Mesothelial cell of epicardium (in vitro differentiated cells): ENCODE results near the gene PHYH. TPM values are rescaled to one million over a fixed set of nuclear protein-coding genes. Genes with fewer than 3 reads are reported as not detected.

ENCODE experiments used
- DNase-seq, 2 experiments: peaks; one replicate each; pipeline ENCODE4 v3.0.0; 2021; ENCODE audit warnings: low spot score in 2 of 2; ENCODE audit not compliant: unreplicated experiment in 2 of 2
- H3K27ac Mint-ChIP-seq: 2 replicates; pipeline ENCODE4 v1.8.0; 2021; ENCODE audit warnings: mixed read lengths
- H3K27me3 Mint-ChIP-seq: 2 replicates; pipeline ENCODE4 v1.8.0; 2021; ENCODE audit warnings: low read depth, mixed read lengths
- H3K36me3 Mint-ChIP-seq: 2 replicates; pipeline ENCODE4 v1.8.0; 2021; ENCODE audit warnings: mixed read lengths
- H3K4me1 Mint-ChIP-seq: 2 replicates; pipeline ENCODE4 v1.8.0; 2021; ENCODE audit warnings: mixed read lengths
- H3K4me3 Mint-ChIP-seq: 2 replicates; pipeline ENCODE4 v1.8.0; 2021; ENCODE audit warnings: mild to moderate bottlenecking, moderate library complexity, mixed read lengths
- H3K9me3 Mint-ChIP-seq: 2 replicates; pipeline ENCODE4 v1.8.0; 2021; ENCODE audit warnings: mixed read lengths
- CTCF ChIP-seq: fragments of 200-600 bp; sonication (generic); IDR thresholded peaks from one replicate; pipeline ENCODE4 v1.5.0; 2021; ENCODE audit warnings: antibody characterized with exemption; ENCODE audit not compliant: unreplicated experiment
- total RNA-seq: library from RNA; stranded (reverse); gene quantifications from 3 replicates; pipeline ENCODE4 v1.2.1, GENCODE V29; 2021

PHYH gene
- total RNA-seq, 1 donor from 2014 or later: 13.2 TPM

GRCh38 chr10:13316635-13317311 is 16.9 kb upstream of the PHYH start:
- H3K27me3 Mint-ChIP-seq: no peaks in the 10 kb centered on the region
- no peak for DNase-seq
- H3K9me3 Mint-ChIP-seq: no peaks in the 10 kb centered on the region
- TF ChIP-seq CTCF: no peak
- no peaks in the 10 kb centered on the region for H3K4me1 Mint-ChIP-seq
- H3K4me3 Mint-ChIP-seq: no peak overlapping the region
- H3K27ac Mint-ChIP-seq: peak overlapping the region; percentile 8
- H3K36me3 Mint-ChIP-seq: peaks cover 23% of the 10 kb centered on the region

- H3K4me1 Mint-ChIP-seq: no peaks in the 10 kb centered on the region
- no peak for TF ChIP-seq CTCF
- H3K36me3 Mint-ChIP-seq: peaks cover 19% of the 10 kb centered on the region
- no peak overlapping the region for H3K27ac Mint-ChIP-seq
- DNase-seq: no peak
- H3K9me3 Mint-ChIP-seq: no peaks in the 10 kb centered on the region
- no peak overlapping the region for H3K4me3 Mint-ChIP-seq
- no peaks in the 10 kb centered on the region for H3K27me3 Mint-ChIP-seq
These were observed 15.5 kb upstream of the PHYH start for GRCh38 chr10:13315361-13315760.

GRCh38 chr10:13311177-13311575 is 11.3 kb upstream of the PHYH start:
- no peak overlapping the region for H3K4me3 Mint-ChIP-seq
- H3K4me1 Mint-ChIP-seq: no peaks in the 10 kb centered on the region
- H3K27me3 Mint-ChIP-seq: no peaks in the 10 kb centered on the region
- peaks cover 1% of the 10 kb centered on the region for H3K36me3 Mint-ChIP-seq
- no peak for DNase-seq
- H3K27ac Mint-ChIP-seq: no peak overlapping the region
- no peaks in the 10 kb centered on the region for H3K9me3 Mint-ChIP-seq
- no peak for TF ChIP-seq CTCF

GRCh38 chr10:13310518-13311176 is 10.8 kb upstream of the PHYH start:
- Mint-ChIP-seq H3K9me3 (no peaks in the 10 kb centered on the region), H3K27ac (no peak overlapping the region), H3K4me1 (no peaks in the 10 kb centered on the region), H3K27me3 (no peaks in the 10 kb centered on the region), H3K4me3 (no peak overlapping the region), H3K36me3 (no peaks in the 10 kb centered on the region)
- DNase-seq: no peak
- no peak for TF ChIP-seq CTCF

GRCh38 chr10:13309792-13310191 is 9.9 kb upstream of the PHYH start:
- Mint-ChIP-seq H3K27ac (no peak overlapping the region), H3K4me1 (no peaks in the 10 kb centered on the region), H3K27me3 (no peaks in the 10 kb centered on the region), H3K9me3 (no peaks in the 10 kb centered on the region), H3K36me3 (no peaks in the 10 kb centered on the region), H3K4me3 (no peak overlapping the region)
- no peak for TF ChIP-seq CTCF
- DNase-seq: no peak
